Measurements from ENCODE around the gene BCL11A.

DNA sequence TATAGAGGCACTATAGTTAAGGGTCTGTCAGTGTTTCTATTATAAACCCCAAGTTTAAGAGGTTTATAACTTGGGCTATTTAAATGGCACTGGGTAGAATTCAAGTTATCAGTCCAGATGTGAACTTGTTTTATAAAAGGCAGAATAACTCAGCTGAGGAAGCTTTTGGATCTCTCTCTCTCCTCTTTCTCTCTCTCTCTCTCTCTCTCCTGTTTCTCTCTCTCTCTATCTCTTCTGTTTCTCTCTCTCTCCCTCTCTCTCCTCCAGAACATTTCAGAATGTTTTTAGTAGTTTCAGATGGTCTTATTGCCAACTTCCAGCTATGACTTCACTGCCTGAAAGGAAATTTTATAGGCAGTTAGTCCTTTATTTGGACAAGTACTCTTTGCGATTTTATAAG, 6.4 kb upstream of the BCL11A start:
- no peak for TF ChIP-seq POLR2AphosphoS5 (IDR thresholded peaks at IDR 0.05; ENCODE audit: low read depth)
- TF ChIP-seq, protein P1, sequence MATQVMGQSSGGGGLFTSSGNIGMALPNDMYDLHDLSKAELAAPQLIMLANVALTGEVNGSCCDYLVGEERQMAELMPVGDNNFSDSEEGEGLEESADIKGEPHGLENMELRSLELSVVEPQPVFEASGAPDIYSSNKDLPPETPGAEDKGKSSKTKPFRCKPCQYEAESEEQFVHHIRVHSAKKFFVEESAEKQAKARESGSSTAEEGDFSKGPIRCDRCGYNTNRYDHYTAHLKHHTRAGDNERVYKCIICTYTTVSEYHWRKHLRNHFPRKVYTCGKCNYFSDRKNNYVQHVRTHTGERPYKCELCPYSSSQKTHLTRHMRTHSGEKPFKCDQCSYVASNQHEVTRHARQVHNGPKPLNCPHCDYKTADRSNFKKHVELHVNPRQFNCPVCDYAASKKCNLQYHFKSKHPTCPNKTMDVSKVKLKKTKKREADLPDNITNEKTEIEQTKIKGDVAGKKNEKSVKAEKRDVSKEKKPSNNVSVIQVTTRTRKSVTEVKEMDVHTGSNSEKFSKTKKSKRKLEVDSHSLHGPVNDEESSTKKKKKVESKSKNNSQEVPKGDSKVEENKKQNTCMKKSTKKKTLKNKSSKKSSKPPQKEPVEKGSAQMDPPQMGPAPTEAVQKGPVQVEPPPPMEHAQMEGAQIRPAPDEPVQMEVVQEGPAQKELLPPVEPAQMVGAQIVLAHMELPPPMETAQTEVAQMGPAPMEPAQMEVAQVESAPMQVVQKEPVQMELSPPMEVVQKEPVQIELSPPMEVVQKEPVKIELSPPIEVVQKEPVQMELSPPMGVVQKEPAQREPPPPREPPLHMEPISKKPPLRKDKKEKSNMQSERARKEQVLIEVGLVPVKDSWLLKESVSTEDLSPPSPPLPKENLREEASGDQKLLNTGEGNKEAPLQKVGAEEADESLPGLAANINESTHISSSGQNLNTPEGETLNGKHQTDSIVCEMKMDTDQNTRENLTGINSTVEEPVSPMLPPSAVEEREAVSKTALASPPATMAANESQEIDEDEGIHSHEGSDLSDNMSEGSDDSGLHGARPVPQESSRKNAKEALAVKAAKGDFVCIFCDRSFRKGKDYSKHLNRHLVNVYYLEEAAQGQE (IDR thresholded peaks at IDR 0.05; ENCODE audit: unreplicated experiment): no peak
- TF ChIP-seq CTCF (conservative IDR thresholded peaks at IDR 0.05; ENCODE audit: low read depth in 2 of 2): no peak
- no peak for TF ChIP-seq ETS1 (IDR thresholded peaks at IDR 0.05)
- no peak for TF ChIP-seq CREB1 (CRISPR knock-in tag; IDR thresholded peaks at IDR 0.05; ENCODE audit: low read depth)
- TF ChIP-seq EZH2phosphoT487 (IDR thresholded peaks at IDR 0.05; ENCODE audit: unreplicated experiment): no peak
- no peak for TF ChIP-seq EZH2 (IDR thresholded peaks at IDR 0.05; ENCODE audit: low read depth, unreplicated experiment)
- TF ChIP-seq STAT1 (IDR thresholded peaks at IDR 0.05; ENCODE audit: unreplicated experiment): no peak
- TF ChIP-seq JUNB (IDR thresholded peaks at IDR 0.05; ENCODE audit: unreplicated experiment): no peak
- TF ChIP-seq ZNF331 (CRISPR knock-in tag; IDR thresholded peaks at IDR 0.05; ENCODE audit: low read depth): no peak

Measured in GM23338 (cell line).